Measurements from ENCODE around the gene TEDC2. TPM values are rescaled to one million over a fixed set of nuclear protein-coding genes. Genes with fewer than 3 reads are reported as not detected.

Gene TEDC2
- total RNA-seq, 3 donors from 2014 or later, result 0.98 to 1.0 TPM; not detected in 1

DNA sequence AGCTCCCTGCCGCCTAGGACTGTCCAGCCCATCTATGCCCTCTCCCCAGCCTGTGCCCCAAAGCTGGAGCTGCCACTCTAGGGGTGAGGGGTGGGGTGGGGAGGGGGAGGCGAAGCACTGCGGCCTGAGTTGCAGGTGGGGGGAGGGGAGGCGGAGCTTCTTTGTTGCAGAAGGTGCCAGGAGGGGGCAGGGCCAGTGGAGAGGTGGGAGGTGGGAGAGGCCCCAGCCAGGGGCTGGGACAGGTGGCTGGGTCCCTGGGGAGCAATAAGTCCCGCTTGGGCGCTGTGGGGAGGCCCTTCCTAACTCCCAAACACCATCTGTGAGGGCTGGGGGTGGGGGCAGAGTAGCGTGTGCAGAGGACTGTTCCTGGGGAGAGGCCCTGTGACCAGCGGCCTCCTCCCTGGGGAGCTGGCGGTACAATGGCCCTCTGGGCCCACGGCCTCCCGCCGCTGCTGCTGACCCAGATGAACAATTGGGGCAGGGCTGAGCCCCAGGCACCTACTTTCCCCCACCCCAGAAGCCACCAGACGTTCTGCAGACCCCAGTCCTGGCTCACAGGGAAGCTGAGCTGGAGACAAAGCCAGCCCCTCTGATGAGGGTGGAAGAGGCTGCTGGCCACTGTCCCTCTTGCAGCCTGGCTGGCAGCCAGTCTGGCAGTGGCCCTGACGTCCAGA lies 9.0 kb downstream of the TEDC2 start:
- no peak for TF ChIP-seq POLR2AphosphoS5 (IDR thresholded peaks at IDR 0.05)
- Histone ChIP-seq H3K27ac (peak overlapping the region in 1 of 2 donors; percentile 82), H3K4me3 (peak overlapping the region in 2 of 3 donors; percentile 63 to 82), H3K36me3 (no peaks in the 10 kb centered on the region), H3K27me3 (no peaks in the 10 kb centered on the region), H3K4me1 (peaks cover 14 to 23% of the 10 kb centered on the region in 2 donors), H3K9me3 (no peaks in the 10 kb centered on the region)
- intact Hi-C loops (cut with DNase I; ENCODE audit: low total_unique reads), result no loop called here
- no peak for DNase-seq (ENCODE audit: low spot score in 2 of 2)

DNA sequence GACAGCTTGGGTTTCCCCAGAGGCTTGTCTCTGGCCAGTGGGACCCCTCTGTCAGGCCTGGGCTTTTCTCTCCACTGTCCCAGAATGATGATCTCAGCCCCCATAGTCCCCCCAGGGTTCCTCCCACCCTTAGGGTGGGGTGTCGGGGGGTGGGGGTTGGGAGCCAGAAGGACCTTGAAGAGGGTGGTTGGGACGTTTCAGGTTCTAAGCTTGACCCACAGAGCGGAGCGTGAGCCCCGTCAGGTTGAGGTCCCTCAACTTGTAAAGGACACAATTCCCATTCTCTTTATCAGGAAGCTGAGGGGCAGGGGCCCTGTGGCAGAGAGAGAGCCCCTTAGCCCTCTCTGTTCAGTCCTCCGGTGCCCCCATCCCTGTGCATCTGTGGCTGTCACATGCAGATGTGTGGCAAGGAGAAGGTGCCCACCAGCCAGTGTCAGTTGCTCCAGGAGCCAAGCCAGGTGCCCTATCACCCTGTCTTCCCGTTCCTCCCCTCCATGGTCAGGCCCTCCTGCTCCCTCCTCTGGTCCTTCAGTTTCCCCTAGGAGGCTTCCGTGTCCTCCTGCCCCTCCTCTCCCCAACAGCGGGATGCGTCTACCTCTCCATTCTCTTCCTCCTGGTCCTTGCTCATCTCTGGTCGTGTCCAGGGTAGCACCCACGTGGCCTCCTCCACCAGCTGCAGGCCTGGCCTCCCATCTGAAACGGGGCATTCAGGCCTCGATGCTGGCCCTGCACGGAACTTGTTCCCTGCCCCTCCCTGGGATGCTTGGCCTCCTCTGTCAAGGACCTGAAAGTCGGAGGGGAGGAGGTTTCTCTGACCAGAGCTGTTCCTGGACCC lies 9.7 kb downstream of the TEDC2 start:
- intact Hi-C loops (cut with DNase I; ENCODE audit: low total_unique reads), result no loop called here
- no peak for DNase-seq (ENCODE audit: low spot score in 2 of 2)
- Histone ChIP-seq H3K36me3 (no peaks in the 10 kb centered on the region), H3K27me3 (no peaks in the 10 kb centered on the region), H3K27ac (no peak overlapping the region), H3K9me3 (no peaks in the 10 kb centered on the region), H3K4me1 (peaks cover 14 to 23% of the 10 kb centered on the region in 2 donors), H3K4me3 (no peak overlapping the region)
- TF ChIP-seq, protein P1, sequence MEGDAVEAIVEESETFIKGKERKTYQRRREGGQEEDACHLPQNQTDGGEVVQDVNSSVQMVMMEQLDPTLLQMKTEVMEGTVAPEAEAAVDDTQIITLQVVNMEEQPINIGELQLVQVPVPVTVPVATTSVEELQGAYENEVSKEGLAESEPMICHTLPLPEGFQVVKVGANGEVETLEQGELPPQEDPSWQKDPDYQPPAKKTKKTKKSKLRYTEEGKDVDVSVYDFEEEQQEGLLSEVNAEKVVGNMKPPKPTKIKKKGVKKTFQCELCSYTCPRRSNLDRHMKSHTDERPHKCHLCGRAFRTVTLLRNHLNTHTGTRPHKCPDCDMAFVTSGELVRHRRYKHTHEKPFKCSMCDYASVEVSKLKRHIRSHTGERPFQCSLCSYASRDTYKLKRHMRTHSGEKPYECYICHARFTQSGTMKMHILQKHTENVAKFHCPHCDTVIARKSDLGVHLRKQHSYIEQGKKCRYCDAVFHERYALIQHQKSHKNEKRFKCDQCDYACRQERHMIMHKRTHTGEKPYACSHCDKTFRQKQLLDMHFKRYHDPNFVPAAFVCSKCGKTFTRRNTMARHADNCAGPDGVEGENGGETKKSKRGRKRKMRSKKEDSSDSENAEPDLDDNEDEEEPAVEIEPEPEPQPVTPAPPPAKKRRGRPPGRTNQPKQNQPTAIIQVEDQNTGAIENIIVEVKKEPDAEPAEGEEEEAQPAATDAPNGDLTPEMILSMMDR (IDR thresholded peaks at IDR 0.05), result no peak
- TF ChIP-seq POLR2AphosphoS5 (IDR thresholded peaks at IDR 0.05) (no peak), POLR2A (IDR thresholded peaks at IDR 0.05) (no peak)

GRCh38 chr16:2470234-2470601 lies 10.3 kb downstream of the TEDC2 start:
- DNase-seq (ENCODE audit: low spot score in 2 of 2), result no peak
- intact Hi-C loops (cut with DNase I; ENCODE audit: low total_unique reads), result no loop called here
- no peak for TF ChIP-seq POLR2A (IDR thresholded peaks at IDR 0.05)
- TF ChIP-seq, protein P1 (IDR thresholded peaks at IDR 0.05), result no peak
- TF ChIP-seq POLR2AphosphoS5 (IDR thresholded peaks at IDR 0.05), result no peak
- H3K36me3 ChIP-seq, result no peaks in the 10 kb centered on the region
- no peak overlapping the region for H3K4me3 ChIP-seq
- no peaks in the 10 kb centered on the region for H3K27me3 ChIP-seq
- H3K9me3 ChIP-seq, result no peaks in the 10 kb centered on the region
- no peak overlapping the region for H3K27ac ChIP-seq
- peaks cover 14 to 23% of the 10 kb centered on the region in 2 donors for H3K4me1 ChIP-seq

DNA sequence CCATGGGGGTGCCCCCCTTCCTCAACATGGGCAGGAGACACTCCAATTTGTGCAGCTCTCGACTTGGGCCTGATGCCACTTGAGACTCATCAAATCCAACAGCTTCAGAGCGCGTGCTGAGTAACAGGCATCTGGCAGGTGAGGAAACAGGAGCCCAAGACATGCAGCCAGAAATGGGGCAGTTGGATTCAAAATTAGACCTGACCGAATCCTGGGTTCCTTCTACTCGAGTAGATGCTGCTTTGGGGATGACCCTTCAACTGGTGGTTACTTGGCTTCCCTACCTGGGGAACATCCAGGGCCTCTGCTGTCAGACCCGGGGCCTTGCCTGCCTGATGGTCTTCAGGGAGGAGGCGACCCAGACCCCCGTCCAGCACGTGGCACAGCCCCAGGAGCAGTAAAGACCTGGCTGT lies 10.7 kb downstream of the TEDC2 start:
- no peaks in the 10 kb centered on the region for H3K27me3 ChIP-seq
- H3K4me1 ChIP-seq, result peaks cover 14 to 23% of the 10 kb centered on the region in 2 donors
- no peaks in the 10 kb centered on the region for H3K9me3 ChIP-seq
- no peak for TF ChIP-seq POLR2A (IDR thresholded peaks at IDR 0.05)
- TF ChIP-seq, protein P1 (IDR thresholded peaks at IDR 0.05), result no peak
- no peak for TF ChIP-seq POLR2AphosphoS5 (IDR thresholded peaks at IDR 0.05)
- H3K4me3 ChIP-seq, result peak overlapping the region in 2 of 3 donors; percentile 41 to 64
- H3K36me3 ChIP-seq, result no peaks in the 10 kb centered on the region
- H3K27ac ChIP-seq, result peak overlapping the region in 1 of 2 donors; percentile 49
- no peak for DNase-seq (ENCODE audit: low spot score in 2 of 2)
- intact Hi-C loops (cut with DNase I; ENCODE audit: low total_unique reads), result no loop called here

- H3K36me3 ChIP-seq, result no peaks in the 10 kb centered on the region
- peak within 1 kb of the TSS; percentile 7 to 64 (median 41) for H3K4me3 ChIP-seq
- H3K9me3 ChIP-seq, result no peaks in the 10 kb centered on the region
- H3K27ac ChIP-seq, result peak within 1 kb of the TSS in 1 of 2 donors; percentile 49
- H3K4me1 ChIP-seq, result peaks cover 18 to 29% of the 10 kb centered on the region in 2 donors
- H3K27me3 ChIP-seq, result no peaks in the 10 kb centered on the region
- intact Hi-C loops (cut with DNase I; ENCODE audit: low total_unique reads), result no loop called here
- TF ChIP-seq POLR2A (IDR thresholded peaks at IDR 0.05) (no peak), POLR2AphosphoS5 (IDR thresholded peaks at IDR 0.05) (no peak)
- TF ChIP-seq, protein P1 (IDR thresholded peaks at IDR 0.05), result no peak
- no peak for DNase-seq (ENCODE audit: low spot score in 2 of 2)
These were observed 11.2 kb downstream of the TEDC2 start, which contains the start of gene NTN3 for GRCh38 chr16:2471016-2471652. Gene NTN3 (plus strand): TSS chr16:2471297. CDS start chr16:2471702, 405 bp downstream.
